ENCODE measurements around the gene PRDM5.
"Not testable (repeated sequence)": the region's sequence is repeated elsewhere in the genome, so short reads cannot be mapped to it uniquely, and the experiment has no call there.

Gene PRDM5

GRCh38 chr4:120691106-120691505 is 231.4 kb downstream of the PRDM5 start:
- DNase-seq = no peak

- DNase-seq = no peak
Observed at GRCh38 chr4:120688791-120689190, 233.7 kb downstream of the PRDM5 start.

- no peak for DNase-seq
Observed at GRCh38 chr4:120685756-120686278, 236.7 kb downstream of the PRDM5 start.

GRCh38 chr4:120683897-120684540 is 238.5 kb downstream of the PRDM5 start:
- DNase-seq = no peak

- DNase-seq = no peak
Observed at GRCh38 chr4:120682981-120683380, 239.5 kb downstream of the PRDM5 start.

GRCh38 chr4:120680647-120681228 is 241.8 kb downstream of the PRDM5 start:
- no peak for DNase-seq

- DNase-seq = no peak
Observed at GRCh38 chr4:120673696-120674095, 248.8 kb downstream of the PRDM5 start.

- DNase-seq = no peak
Observed at GRCh38 chr4:120672558-120673147, 249.9 kb downstream of the PRDM5 start.

GRCh38 chr4:120672076-120672475 is 250.4 kb downstream of the PRDM5 start:
- no peak for DNase-seq

GRCh38 chr4:120671538-120671937 is 251.0 kb downstream of the PRDM5 start:
- no peak for DNase-seq

GRCh38 chr4:120667102-120667501 is 255.4 kb downstream of the PRDM5 start:
- no peak for DNase-seq

GRCh38 chr4:120664851-120665250 is 257.7 kb downstream of the PRDM5 start:
- DNase-seq = no peak

- DNase-seq = no peak
Observed at GRCh38 chr4:120659616-120660170, 262.8 kb downstream of the PRDM5 start.

GRCh38 chr4:120658772-120659171 is 263.8 kb downstream of the PRDM5 start:
- no peak for DNase-seq

- no peak for DNase-seq
Observed at GRCh38 chr4:120653804-120654573, 268.5 kb downstream of the PRDM5 start.

- not testable (repeated sequence) for DNase-seq
Observed at GRCh38 chr4:120648336-120648735, 274.2 kb downstream of the PRDM5 start.
